ENCODE measurements around the gene ACYP2.
"Not testable (repeated sequence)": the region's sequence is repeated elsewhere in the genome, so short reads cannot be mapped to it uniquely, and the experiment has no call there.

The ACYP2 gene

GRCh38 chr2:54233832-54234649 lies 118.6 kb downstream of the ACYP2 start:
- no peak for FAIRE-seq

GRCh38 chr2:54237428-54237827 lies 122.0 kb downstream of the ACYP2 start:
- FAIRE-seq: no peak

- FAIRE-seq: no peak
Observed at GRCh38 chr2:54239427-54239826, 124.0 kb downstream of the ACYP2 start.

- no peak for FAIRE-seq
Observed at GRCh38 chr2:54240515-54241469, 125.4 kb downstream of the ACYP2 start.

- FAIRE-seq: no peak
Observed at GRCh38 chr2:54247115-54247514, 131.7 kb downstream of the ACYP2 start.

- no peak for FAIRE-seq
Observed at GRCh38 chr2:54249629-54250028, 134.2 kb downstream of the ACYP2 start.

GRCh38 chr2:54254180-54254579 lies 138.8 kb downstream of the ACYP2 start:
- FAIRE-seq: no peak

- no peak for FAIRE-seq
Observed at GRCh38 chr2:54255230-54256090, 140.0 kb downstream of the ACYP2 start.

GRCh38 chr2:54256091-54256694 lies 140.8 kb downstream of the ACYP2 start, which contains the start of gene TSPYL6:
Gene TSPYL6, minus strand, starts transcription at chr2:54256229. Its CDS starts 78 bp downstream, at chr2:54256151.
- FAIRE-seq: no peak

GRCh38 chr2:54258166-54258565 lies 142.8 kb downstream of the ACYP2 start:
- FAIRE-seq: no peak

- FAIRE-seq: no peak
Observed at GRCh38 chr2:54259413-54260240, 144.2 kb downstream of the ACYP2 start.

- no peak for FAIRE-seq
Observed at GRCh38 chr2:54260241-54260595, 144.8 kb downstream of the ACYP2 start.

GRCh38 chr2:54261537-54261936 lies 146.1 kb downstream of the ACYP2 start:
- no peak for FAIRE-seq

GRCh38 chr2:54262015-54262765 lies 146.8 kb downstream of the ACYP2 start:
- peak; percentile 24 for FAIRE-seq

GRCh38 chr2:54265081-54265480 lies 149.7 kb downstream of the ACYP2 start:
- not testable (repeated sequence) for FAIRE-seq

GRCh38 chr2:54267577-54267976 lies 152.2 kb downstream of the ACYP2 start:
- no peak for FAIRE-seq

GRCh38 chr2:54271189-54271588 lies 155.8 kb downstream of the ACYP2 start:
- FAIRE-seq: no peak

GRCh38 chr2:54271843-54272627 lies 156.6 kb downstream of the ACYP2 start:
- no peak for FAIRE-seq

GRCh38 chr2:54274781-54275242 lies 159.4 kb downstream of the ACYP2 start:
- no peak for FAIRE-seq

GRCh38 chr2:54275541-54275940 lies 160.1 kb downstream of the ACYP2 start:
- peak; percentile 41 for FAIRE-seq
